NK-92 (cell line): ENCODE results near the gene ATE1.
"Not testable (repeated sequence)": the region's sequence is repeated elsewhere in the genome, so short reads cannot be mapped to it uniquely, and the experiment has no call there.

Experiments
- DNase-seq: peaks from one replicate; lab custom pipeline; 2025; ENCODE audit not compliant: unreplicated experiment; lab: John Stamatoyannopoulos, UW

The ATE1 gene

DNA sequence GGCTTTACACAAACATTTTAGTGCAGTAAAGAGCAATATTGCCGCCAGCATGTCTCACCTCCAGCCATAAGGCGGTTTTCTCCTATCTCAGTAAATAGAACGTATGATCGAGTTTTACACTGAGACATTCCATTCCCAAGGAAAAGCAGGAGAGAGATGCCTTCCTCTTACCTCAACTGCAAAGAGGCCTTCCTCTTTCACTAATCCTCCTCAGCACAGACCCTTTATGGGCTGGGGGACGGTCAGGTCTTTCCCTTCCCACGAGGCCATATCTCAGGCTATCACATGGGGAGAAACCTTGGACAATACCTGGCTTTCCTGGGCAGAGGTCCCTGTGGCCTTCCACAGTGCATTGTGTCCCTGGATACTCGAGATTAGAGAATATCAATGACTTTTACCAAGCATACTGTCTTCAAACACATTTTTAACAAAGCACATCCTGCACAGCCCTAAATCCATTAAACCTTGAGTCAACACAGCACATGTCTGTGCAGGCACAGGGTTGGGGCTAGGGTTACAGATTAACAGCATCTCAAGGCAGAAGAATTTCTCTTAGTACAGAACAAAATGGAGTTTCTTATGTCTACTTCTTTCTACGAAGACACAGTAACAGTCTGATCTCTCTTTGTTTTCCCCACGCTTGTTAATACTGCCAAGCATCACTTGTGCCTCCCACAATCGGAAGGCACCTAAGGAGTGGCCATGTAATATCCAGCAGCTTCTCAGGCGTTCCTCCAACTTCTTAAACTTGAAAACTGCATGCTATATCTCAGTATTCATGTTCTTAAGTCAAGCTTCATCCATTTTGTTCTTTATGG lies 2.6 kb upstream of the ATE1 start:
- DNase-seq: not testable (repeated sequence)

DNA sequence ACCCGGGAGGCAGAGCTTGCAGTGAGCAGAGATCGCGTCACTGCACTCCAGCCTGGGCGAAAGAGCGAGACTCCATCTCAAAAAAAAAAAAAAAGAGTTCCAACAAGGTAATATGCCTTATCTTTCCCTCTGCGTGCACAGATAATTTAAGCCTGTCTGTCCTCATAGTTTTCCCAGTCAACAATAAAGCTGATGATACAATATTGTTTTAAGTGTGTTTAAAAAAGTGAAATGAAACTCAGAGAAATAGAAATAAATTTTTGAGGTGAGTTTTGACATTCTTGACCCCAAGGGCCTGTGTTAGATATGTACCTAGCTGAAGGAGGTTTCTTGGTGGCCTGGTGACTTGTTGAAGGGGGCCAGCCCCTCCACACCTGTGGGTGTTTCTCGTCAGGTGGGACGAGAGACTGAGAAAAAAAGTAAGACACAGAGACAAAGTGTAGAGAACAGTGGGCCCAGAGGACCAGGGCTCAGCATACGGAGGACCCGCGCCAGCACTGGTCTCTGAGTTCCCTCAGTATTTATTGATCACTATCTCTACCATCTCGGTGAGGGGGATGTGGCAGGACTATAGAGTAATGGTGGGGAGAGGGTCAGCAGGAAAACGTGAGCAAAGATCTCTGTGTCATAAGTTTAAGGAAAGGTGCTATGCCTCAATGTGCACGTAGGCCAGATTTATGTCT lies 1.9 kb upstream of the ATE1 start:
- not testable (repeated sequence) for DNase-seq

DNA sequence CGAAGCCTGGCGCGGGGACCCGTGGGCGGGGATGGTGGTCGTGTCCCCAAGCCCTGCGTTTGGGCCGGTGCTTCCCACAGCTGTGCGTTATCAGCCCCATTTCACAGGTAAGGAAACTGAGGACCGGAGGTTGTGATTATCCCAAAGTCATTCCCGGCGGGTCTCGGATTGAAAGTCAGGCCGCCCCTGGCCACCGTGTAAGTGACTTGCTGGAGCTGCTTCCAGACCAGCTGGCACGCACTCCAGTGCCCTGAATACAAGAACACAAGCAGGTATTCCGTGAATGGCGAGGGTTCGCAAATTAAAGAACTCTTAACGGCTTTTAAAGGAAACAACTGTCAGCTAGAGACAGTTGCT lies 675 bp upstream of the ATE1 start:
- DNase-seq: no peak

- no peak for DNase-seq
Measured at GRCh38 chr10:121927318-121927840, 452 bp downstream of the ATE1 start.

DNA sequence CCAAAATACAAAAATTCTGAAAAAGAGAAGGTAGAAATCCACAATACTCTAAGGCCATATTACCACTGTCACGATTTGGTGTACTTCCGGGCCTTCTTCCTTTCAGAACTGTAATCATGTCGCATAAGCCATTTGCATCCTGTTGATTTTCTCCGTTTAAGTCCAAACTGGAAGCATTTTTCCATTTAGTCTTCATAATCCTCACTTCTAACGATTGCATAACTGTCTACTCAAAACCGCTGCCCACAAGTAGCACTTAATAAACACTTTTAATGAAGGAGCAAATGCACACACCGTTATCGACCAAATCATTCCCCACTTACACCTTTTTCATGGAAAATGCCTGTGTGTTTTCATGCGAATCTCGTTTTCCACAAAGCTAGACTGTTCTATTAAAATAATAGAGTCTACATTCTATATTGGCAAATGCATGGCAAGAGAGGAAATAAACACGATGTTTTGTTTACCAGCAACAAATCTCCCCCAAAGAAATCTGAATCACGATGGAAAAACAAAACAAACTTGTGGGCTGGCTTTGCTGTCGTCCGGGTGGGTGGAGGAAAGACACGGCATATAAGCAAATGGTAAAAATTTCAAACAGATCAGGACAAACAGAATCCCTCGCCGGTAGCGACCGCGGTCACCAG lies 1.0 kb downstream of the ATE1 start:
- no peak for DNase-seq

DNA sequence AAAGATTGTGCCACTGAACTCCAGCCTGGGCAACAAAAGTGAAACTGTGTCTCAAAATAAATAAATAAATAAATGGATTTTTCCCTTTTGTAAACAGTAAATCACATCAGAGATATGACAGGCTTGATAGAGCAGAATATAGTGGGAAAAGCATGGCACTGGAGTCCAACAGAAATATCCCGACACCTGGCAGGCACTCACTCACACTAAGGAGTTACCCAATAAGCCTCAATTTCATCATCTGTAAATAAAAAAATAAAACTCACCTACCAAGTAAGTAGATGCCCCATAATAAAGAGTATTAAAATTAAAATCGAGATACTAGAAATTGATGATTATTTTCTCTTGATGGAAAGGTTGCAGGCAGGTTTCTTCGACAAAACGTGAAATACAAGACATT lies 1.7 kb downstream of the ATE1 start:
- no peak for DNase-seq

DNA sequence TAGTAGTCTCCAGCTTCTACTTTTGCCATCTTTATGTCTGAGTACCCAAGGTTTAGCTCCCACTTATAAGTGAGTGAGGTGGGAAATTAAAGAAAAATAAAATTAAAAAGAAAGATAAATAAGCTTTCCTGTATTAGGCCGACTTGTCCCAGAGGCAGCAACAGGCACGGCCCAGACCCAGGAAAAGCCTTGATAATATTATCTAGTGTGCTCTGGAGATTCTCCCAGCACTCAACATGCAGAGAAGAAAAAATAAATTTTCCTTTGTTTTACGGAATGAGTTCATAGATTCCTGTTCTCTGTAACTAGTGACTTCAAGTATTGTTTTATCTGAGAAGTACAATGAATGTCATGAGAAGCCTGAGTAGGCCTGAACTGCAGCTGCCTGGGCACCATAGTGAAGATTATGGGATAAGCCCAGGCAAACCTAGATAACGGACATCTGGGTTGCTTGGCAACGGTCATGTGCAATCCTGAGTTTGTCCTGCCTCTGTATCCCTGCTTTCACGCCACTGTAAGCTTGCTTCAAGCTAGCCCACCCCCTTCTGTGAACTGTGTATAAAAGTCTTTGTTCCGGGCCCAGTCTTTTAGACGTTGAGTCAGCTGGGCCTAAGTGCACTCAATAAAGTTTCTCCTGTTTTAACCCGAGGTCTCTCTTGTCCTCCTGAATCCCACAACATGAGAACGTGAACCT lies 6.4 kb downstream of the ATE1 start:
- no peak for DNase-seq

DNA sequence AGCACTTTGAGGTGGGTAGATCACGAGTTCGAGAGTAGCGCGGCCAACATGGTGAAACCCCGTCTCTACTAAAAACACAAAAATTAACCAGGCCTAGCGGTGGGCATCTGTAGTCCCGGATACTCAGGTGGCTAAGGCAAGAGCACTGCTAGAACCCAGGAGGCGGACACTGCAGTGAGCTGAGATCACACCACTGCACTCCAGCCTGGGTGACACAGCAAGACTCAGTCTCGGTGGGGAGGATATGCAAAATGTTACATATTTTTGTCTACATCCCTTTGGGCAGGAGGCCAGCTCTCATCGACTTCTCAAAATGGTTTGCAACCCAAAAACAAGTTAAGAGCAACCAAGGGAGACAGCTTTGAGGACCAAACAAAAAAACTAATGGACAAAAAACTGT lies 8.2 kb downstream of the ATE1 start:
- DNase-seq: no peak

DNA sequence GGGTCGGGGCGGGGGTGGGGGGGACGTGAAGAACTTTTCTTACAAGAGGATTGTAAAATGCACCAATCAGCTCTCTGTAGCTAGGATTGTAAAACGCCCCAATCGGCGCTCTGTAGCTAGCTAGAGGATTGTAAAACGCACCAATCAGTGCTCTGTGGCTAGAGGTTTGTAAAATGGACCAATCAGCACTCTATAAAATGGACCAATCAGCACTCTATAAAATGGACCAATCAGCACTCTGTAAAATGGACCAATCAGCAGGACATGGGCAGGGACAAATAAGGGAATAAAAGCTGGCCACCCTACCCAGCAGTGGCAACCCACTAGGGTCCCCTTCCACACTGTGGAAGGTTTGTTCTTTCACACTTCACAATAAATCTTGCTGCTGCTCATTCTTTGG lies 9.0 kb downstream of the ATE1 start:
- not testable (repeated sequence) for DNase-seq

- no peak for DNase-seq
Measured at GRCh38 chr10:121914661-121915060, 13.2 kb downstream of the ATE1 start.

- DNase-seq: no peak
Measured at GRCh38 chr10:121911421-121911697, 16.5 kb downstream of the ATE1 start.

DNA sequence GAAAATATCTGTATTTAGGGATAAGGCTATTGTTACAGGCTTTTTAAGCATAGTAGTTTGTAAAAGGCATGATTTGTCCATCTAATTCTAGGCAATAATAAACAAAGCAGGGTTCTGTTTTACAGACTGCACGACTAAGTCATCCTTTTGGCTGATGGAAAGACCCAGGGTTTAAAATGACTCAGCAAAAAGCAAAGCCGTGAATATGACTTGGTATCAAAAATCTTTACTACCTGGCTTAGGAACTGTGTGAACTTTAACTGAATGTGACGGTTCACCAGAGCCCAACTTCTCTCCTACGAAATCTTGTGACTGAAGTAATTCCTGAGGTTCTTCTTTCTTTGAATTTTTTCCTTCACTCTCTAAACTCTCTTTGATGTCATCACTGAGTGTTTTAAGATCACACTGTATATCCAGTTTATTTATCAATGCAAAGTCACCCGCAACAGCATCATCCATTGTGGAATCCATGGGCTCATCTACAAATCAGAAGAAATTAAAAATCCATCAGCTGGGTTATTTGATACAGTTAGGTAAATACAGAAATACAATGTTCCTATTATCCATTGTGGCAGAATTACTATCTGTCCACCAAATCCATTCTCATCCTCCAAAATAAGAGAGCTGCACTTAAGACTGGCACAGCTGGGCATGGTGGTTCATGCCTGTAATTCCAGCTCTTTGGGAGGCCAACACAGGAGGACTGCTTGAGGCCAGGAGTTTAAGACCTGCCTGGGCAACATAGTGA lies 17.0 kb downstream of the ATE1 start:
- DNase-seq: no peak

- no peak for DNase-seq
Measured at GRCh38 chr10:121904888-121905287, 22.9 kb downstream of the ATE1 start.

DNA sequence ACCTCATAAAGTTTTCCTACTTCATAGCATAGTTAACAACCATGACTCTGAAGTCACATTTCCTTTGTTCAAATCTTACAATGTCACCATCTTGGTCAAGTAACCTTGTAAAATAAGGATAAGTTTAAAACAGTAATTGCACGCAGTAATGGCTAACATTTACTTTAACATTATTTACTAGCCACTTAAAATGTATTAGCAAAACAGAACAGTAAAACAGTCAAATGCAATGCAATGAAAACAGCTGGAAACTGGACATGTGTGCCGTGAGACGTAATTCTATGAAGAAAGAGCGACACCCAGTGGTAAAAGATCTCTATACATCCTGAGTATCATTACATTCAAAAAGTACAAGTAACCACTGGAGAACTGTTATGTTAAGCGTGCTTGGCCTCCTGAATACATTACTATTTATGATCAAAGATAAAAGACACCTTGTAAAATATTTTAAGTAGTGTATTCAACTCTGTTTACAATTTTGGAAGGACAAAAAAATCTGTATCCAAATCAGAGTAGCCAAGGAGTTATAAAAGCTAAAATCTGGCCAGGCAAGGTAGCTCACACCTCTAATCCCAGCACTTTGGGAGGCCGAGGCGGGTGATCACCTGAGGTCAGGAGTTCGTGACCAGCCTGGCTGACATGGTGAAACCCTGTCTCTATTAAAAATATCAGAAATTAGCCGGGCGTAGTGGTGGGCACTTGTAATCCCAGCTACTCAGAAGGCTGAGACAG lies 27.2 kb downstream of the ATE1 start:
- DNase-seq: no peak

GRCh38 chr10:121899727-121900126 lies 28.1 kb downstream of the ATE1 start:
- DNase-seq: no peak

DNA sequence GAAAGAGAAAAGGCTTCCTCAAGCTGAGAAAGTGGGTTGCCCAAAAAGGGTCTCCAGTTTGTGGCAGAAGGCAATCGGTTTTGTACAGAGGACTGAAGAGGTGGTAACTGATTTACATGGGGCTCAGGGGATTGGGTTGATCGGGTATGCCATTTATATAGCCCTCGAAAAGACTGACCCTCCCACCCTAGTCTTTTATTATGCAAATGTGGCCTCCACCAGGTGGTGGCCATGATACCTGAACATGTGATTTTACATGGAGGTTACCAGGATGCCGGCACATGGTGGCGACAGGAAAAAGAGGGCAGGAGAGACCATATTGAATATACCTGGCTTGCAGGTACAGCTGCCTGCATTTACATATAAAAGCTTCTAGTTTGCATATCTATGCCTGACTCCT lies 36.7 kb downstream of the ATE1 start:
- no peak for DNase-seq

DNA sequence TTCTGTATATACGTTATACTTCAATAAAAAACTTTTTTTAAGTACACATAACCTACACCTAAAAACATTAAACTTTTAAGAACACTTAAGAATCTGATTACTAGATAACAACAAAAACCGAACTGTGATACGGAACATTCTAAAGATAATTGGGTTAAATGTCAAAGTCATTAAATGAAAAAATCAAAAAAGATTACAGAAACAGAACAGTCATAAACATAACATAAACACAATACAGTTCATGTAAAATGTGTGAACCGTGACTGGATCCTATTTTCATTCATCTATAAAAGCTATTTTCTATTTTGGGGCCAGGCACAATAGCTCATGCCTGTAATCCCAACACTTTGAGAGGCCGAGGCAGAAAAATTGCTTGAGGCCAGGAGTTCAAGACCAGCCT lies 38.6 kb downstream of the ATE1 start:
- DNase-seq: no peak

DNA sequence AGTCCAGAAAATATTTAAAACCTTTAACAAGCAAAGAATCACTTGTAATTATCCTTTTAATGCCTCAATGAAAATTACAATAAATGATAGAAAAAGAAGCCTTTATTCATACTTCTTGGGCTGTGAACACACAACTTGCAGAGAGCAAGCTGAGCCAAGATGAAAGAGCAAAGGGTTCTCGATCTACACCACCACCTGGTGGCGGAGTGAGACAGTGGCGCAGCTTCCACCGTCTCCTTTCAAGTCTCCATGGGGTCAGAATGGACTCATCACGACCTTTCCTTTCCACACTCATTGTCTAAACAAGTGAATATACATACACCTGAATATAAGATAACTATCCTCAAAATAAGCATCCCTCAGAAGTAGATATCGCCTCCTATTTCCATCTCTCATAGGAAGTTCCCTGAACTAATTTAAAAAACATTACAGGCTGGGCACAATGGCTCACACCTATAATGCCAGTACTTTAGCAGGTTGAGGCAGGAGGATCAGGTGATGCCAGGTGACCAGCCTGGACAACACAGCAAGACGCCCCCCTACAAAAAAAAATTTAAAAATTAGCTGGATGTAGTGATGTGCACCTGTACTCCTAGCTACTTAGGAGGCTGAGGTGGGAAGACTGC lies 40.7 kb downstream of the ATE1 start:
- no peak for DNase-seq

GRCh38 chr10:121886181-121886580 lies 41.6 kb downstream of the ATE1 start:
- DNase-seq: no peak

- no peak for DNase-seq
Measured at GRCh38 chr10:121880895-121881294, 46.9 kb downstream of the ATE1 start.
